KMS-11 (cell line): Measurements from ENCODE around the gene RGS7.
"Not testable (repeated sequence)": the region's sequence is repeated elsewhere in the genome, so short reads cannot be mapped to it uniquely, and the experiment has no call there.

Source experiments
- H2AFZ ChIP-seq: fragments of 200-600 bp; sonication (generic); 2 replicates; pipeline ENCODE4 v1.6.1; 2016; ENCODE audit warnings: antibody characterized with exemption, mixed run types, low read depth
- H3K27ac ChIP-seq: fragments of 200-600 bp; sonication (generic); 2 replicates; pipeline ENCODE4 v1.6.1; 2016; ENCODE audit warnings: mild to moderate bottlenecking, mixed run types
- H3K27me3 ChIP-seq: fragments of 200-600 bp; sonication (generic); 2 replicates; pipeline ENCODE4 v1.6.1; 2017; ENCODE audit warnings: mild to moderate bottlenecking, low read depth, mixed run types, moderate library complexity; ENCODE audit not compliant: insufficient read depth
- H3K36me3 ChIP-seq: fragments of 200-600 bp; sonication (generic); 2 replicates; pipeline ENCODE4 v1.6.1; 2017; ENCODE audit warnings: mild to moderate bottlenecking, mixed run types; ENCODE audit not compliant: insufficient read depth
- H3K4me1 ChIP-seq: fragments of 200-600 bp; sonication (generic); 2 replicates; pipeline ENCODE4 v1.6.1; 2016; ENCODE audit warnings: mild to moderate bottlenecking, low read depth, mixed run types; ENCODE audit not compliant: poor library complexity, severe bottlenecking
- H3K4me2 ChIP-seq: fragments of 200-600 bp; sonication (generic); 2 replicates; pipeline ENCODE4 v1.7.0; 2016; ENCODE audit warnings: mild to moderate bottlenecking, mixed run types
- H3K4me3 ChIP-seq: fragments of 200-600 bp; sonication (generic); IDR thresholded peaks from 2 replicates; pipeline ENCODE4 v1.6.1; 2017; ENCODE audit warnings: low read depth, low read length, mixed read lengths; ENCODE audit not compliant: insufficient read depth
- H3K79me2 ChIP-seq: fragments of 200-600 bp; sonication (generic); 2 replicates; pipeline ENCODE4 v1.6.1; 2016; ENCODE audit warnings: low read depth, mixed run types; ENCODE audit not compliant: insufficient read depth
- H3K9ac ChIP-seq: fragments of 200-600 bp; sonication (generic); 2 replicates; pipeline ENCODE4 v1.6.1; 2016; ENCODE audit warnings: mild to moderate bottlenecking, mixed run types
- H4K20me1 ChIP-seq: fragments of 200-600 bp; sonication (generic); 2 replicates; pipeline ENCODE4 v1.6.1; 2016; ENCODE audit warnings: mild to moderate bottlenecking, mixed run types; ENCODE audit not compliant: insufficient read depth
- TF ChIP-seq, protein P1 (sequence below): fragments of 200-600 bp; sonication (generic); conservative IDR thresholded peaks from 2 replicates; pipeline ENCODE4 v1.6.1; 2017; ENCODE audit warnings: low read depth, mild to moderate bottlenecking, antibody characterized with exemption, low read length, moderate library complexity, mixed read lengths

Gene RGS7

DNA sequence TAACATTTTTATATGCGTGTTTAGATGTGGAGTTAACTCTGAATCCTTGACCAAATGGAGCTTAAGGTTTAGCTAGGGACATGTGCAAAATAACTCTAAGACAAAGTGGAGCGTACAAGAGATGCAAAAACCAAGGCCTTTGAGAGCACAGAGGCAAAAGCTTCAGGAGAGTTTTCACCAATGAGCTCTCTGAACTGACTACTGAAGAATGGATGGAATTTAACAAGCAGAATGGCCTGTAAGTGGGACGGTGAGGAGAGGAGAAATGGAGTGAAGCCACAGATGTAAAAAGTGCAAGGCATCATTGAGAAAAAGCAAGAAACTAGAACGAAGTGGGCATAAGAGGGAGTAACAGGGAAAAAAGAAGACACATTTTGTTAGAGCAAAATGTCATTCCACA lies 260.0 kb downstream of the RGS7 start:
- Histone ChIP-seq H3K4me1 (no peaks in the 10 kb centered on the region), H3K36me3 (no peaks in the 10 kb centered on the region; the same call in 1 of the 2 replicates), H3K79me2 (no peaks in the 10 kb centered on the region), H3K4me3 (no peak overlapping the region), H3K27ac (no peak overlapping the region), H3K9ac (no peak overlapping the region), H4K20me1 (no peaks in the 10 kb centered on the region), H3K4me2 (no peak overlapping the region), H3K27me3 (no peaks in the 10 kb centered on the region), H2AFZ (no peak overlapping the region)
- TF ChIP-seq, protein P1, sequence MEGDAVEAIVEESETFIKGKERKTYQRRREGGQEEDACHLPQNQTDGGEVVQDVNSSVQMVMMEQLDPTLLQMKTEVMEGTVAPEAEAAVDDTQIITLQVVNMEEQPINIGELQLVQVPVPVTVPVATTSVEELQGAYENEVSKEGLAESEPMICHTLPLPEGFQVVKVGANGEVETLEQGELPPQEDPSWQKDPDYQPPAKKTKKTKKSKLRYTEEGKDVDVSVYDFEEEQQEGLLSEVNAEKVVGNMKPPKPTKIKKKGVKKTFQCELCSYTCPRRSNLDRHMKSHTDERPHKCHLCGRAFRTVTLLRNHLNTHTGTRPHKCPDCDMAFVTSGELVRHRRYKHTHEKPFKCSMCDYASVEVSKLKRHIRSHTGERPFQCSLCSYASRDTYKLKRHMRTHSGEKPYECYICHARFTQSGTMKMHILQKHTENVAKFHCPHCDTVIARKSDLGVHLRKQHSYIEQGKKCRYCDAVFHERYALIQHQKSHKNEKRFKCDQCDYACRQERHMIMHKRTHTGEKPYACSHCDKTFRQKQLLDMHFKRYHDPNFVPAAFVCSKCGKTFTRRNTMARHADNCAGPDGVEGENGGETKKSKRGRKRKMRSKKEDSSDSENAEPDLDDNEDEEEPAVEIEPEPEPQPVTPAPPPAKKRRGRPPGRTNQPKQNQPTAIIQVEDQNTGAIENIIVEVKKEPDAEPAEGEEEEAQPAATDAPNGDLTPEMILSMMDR = no peak

DNA sequence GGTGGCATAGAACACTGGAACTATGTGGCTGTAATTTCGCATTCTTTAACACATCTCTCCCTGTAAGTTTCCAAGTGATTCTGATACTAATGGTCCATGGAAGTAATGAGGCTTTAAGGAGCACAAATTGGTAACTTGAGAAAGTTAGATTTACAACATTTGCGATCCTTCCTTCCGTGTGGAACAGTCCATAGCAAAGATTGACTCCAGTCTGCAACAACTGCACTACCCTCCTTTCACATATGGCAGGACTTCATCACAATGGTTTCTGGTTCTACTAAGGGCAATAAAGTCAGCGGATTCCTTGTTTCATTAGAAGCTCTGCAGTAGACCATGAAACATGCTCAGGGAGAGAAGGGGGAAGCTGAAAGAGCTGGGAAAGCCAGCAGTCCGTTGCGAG lies 261.2 kb downstream of the RGS7 start:
- H4K20me1 ChIP-seq = no peaks in the 10 kb centered on the region
- H3K36me3 ChIP-seq = no peaks in the 10 kb centered on the region; the same call in 1 of the 2 replicates
- H3K79me2 ChIP-seq = no peaks in the 10 kb centered on the region
- H3K4me1 ChIP-seq = no peaks in the 10 kb centered on the region
- TF ChIP-seq, protein P1 = no peak
- no peak overlapping the region for H3K27ac ChIP-seq
- no peak overlapping the region for H3K9ac ChIP-seq
- no peak overlapping the region for H3K4me3 ChIP-seq
- H3K4me2 ChIP-seq = no peak overlapping the region
- H2AFZ ChIP-seq = no peak overlapping the region
- H3K27me3 ChIP-seq = no peaks in the 10 kb centered on the region

DNA sequence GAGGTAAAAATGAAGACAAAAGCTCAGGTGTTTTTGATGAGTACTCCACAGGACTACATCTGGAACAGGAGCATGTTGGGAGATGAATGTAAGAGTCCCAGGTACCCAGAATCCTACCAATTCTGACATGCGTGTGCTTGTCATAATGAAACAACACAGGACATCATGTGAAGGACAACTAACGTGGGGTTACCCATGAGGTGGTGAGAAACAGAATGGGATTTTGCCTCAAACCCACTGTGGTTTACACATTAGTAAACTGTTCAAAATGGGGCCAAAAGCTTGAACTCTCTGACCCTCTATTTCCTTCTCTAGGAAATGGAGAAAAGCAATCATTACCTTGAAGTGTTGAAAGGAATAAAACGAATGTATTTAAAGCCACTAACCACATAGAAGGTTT lies 266.2 kb downstream of the RGS7 start:
- TF ChIP-seq, protein P1 = no peak
- no peaks in the 10 kb centered on the region; the same call in 1 of the 2 replicates for H3K36me3 ChIP-seq
- H3K79me2 ChIP-seq = no peaks in the 10 kb centered on the region
- no peak overlapping the region for H3K9ac ChIP-seq
- no peaks in the 10 kb centered on the region for H4K20me1 ChIP-seq
- no peaks in the 10 kb centered on the region for H3K27me3 ChIP-seq
- no peak overlapping the region for H3K4me2 ChIP-seq
- no peak overlapping the region for H3K27ac ChIP-seq
- H3K4me1 ChIP-seq = no peaks in the 10 kb centered on the region
- no peak overlapping the region for H3K4me3 ChIP-seq
- H2AFZ ChIP-seq = no peak overlapping the region

DNA sequence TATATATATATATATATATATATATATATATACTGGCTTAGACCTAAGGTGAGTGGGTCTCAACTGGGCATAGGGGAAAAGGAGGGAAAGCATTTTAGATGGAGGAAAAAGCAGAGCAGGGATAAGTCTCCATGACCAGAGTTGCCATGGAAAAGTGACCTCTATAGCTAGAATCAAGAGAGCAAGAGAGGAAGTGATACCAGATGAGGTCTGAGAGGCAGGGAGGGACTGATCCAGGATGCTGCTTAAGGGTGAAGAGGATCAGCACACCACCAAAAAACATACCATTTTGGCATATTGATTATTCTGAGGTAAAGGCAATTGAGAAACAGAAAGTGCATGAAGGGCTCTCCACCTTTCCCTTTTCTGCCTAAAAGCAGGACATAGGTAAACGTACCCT lies 267.9 kb downstream of the RGS7 start:
- not testable (repeated sequence) for H3K4me1 ChIP-seq, H3K27me3 ChIP-seq

DNA sequence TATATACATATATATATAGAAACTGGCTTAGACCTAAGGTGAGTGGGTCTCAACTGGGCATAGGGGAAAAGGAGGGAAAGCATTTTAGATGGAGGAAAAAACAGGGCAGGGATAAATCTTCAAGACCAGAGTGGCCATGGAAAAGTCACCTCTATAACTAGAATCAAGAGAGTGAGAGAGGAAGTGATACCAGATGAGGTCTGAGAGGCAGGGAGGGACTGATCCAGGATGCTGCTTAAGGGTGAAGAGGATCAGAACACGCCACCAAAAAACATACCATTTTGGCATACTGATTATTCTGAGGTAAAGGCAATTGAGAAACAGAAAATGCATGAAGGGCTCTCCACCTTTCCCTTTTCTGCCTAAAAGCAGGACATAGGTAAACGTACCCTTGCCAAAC lies 268.9 kb downstream of the RGS7 start:
- H3K27me3 ChIP-seq, H3K4me2 ChIP-seq, H3K27ac ChIP-seq, H3K9ac ChIP-seq, H4K20me1 ChIP-seq, H3K79me2 ChIP-seq, H2AFZ ChIP-seq, H3K36me3 ChIP-seq, H3K4me1 ChIP-seq, H3K4me3 ChIP-seq: not testable (repeated sequence)

More for the DNA sequence above, 267.9 kb downstream of the RGS7 start:
- H3K4me2 ChIP-seq, H3K27ac ChIP-seq, H3K79me2 ChIP-seq, H3K4me3 ChIP-seq, H3K36me3 ChIP-seq, H3K9ac ChIP-seq, H2AFZ ChIP-seq, H4K20me1 ChIP-seq: not testable (repeated sequence)
